ENCODE results near the gene FOXL2. TPM values are rescaled to one million over a fixed set of nuclear protein-coding genes. Genes with fewer than 3 reads are reported as not detected.

The FOXL2 gene
- total RNA-seq, 1 donor from 2014 or later: 0.26 TPM

GRCh38 chr3:138941259-138941885, 5.6 kb downstream of the FOXL2 start:
- FAIRE-seq (no peak), DNase-seq (ENCODE audit: low read depth) (no peak)
- peaks cover 70% of the 10 kb centered on the region for H3K27me3 ChIP-seq (ENCODE audit: control insufficient read depth, insufficient read depth, low read length)
- H3K4me3 ChIP-seq (ENCODE audit: low read depth, low read length): no peak overlapping the region
- peak; percentile 63 for TF ChIP-seq CTCF (IDR thresholded peaks at IDR 0.05; ENCODE audit: insufficient read depth, low read length, severe bottlenecking)
- no peaks in the 10 kb centered on the region for H3K36me3 ChIP-seq (ENCODE audit: control insufficient read depth, insufficient read depth, low read length)

- Histone ChIP-seq H3K36me3 (ENCODE audit: control insufficient read depth, insufficient read depth, low read length) (no peaks in the 10 kb centered on the region), H3K4me3 (ENCODE audit: low read depth, low read length) (no peak overlapping the region), H3K27me3 (ENCODE audit: control insufficient read depth, insufficient read depth, low read length) (peaks cover 70% of the 10 kb centered on the region)
- FAIRE-seq (no peak), DNase-seq (ENCODE audit: low read depth) (no peak)
- no peak for TF ChIP-seq CTCF (IDR thresholded peaks at IDR 0.05; ENCODE audit: insufficient read depth, low read length, severe bottlenecking)
Observed at GRCh38 chr3:138940446-138940845, 6.5 kb downstream of the FOXL2 start.

GRCh38 chr3:138939561-138940241, 7.2 kb downstream of the FOXL2 start:
- FAIRE-seq (no peak), DNase-seq (ENCODE audit: low read depth) (no peak)
- Histone ChIP-seq H3K27me3 (ENCODE audit: control insufficient read depth, insufficient read depth, low read length) (peaks cover 63% of the 10 kb centered on the region), H3K36me3 (ENCODE audit: control insufficient read depth, insufficient read depth, low read length) (no peaks in the 10 kb centered on the region), H3K4me3 (ENCODE audit: low read depth, low read length) (no peak overlapping the region)
- no peak for TF ChIP-seq CTCF (IDR thresholded peaks at IDR 0.05; ENCODE audit: insufficient read depth, low read length, severe bottlenecking)

GRCh38 chr3:138938877-138939560, 7.9 kb downstream of the FOXL2 start:
- no peak for FAIRE-seq
- no peak for TF ChIP-seq CTCF (IDR thresholded peaks at IDR 0.05; ENCODE audit: insufficient read depth, low read length, severe bottlenecking)

GRCh38 chr3:138938056-138938876, 8.7 kb downstream of the FOXL2 start:
- Histone ChIP-seq H3K27me3 (ENCODE audit: control insufficient read depth, insufficient read depth, low read length) (peaks cover 53% of the 10 kb centered on the region), H3K4me3 (ENCODE audit: low read depth, low read length) (no peak overlapping the region), H3K36me3 (ENCODE audit: control insufficient read depth, insufficient read depth, low read length) (no peaks in the 10 kb centered on the region)
- FAIRE-seq: no peak
- no peak for TF ChIP-seq CTCF (IDR thresholded peaks at IDR 0.05; ENCODE audit: insufficient read depth, low read length, severe bottlenecking)
- DNase-seq (ENCODE audit: low read depth): no peak

More at GRCh38 chr3:138938877-138939560, 7.9 kb downstream of the FOXL2 start:
- Histone ChIP-seq H3K27me3 (ENCODE audit: control insufficient read depth, insufficient read depth, low read length) (peaks cover 59% of the 10 kb centered on the region), H3K36me3 (ENCODE audit: control insufficient read depth, insufficient read depth, low read length) (no peaks in the 10 kb centered on the region), H3K4me3 (ENCODE audit: low read depth, low read length) (no peak overlapping the region)
- DNase-seq (ENCODE audit: low read depth): no peak
